ENCODE measurements around the gene BAIAP2L1. TPM values are rescaled to one million over a fixed set of nuclear protein-coding genes. Genes with fewer than 3 reads are reported as not detected.

BAIAP2L1 gene
- total RNA-seq, 1 donor from 2014 or later = 21.1 TPM

GRCh38 chr7:98241674-98242241 is 159.1 kb downstream of the BAIAP2L1 start:
- H3K27ac ChIP-seq = no peak overlapping the region
- TF ChIP-seq, protein P1, sequence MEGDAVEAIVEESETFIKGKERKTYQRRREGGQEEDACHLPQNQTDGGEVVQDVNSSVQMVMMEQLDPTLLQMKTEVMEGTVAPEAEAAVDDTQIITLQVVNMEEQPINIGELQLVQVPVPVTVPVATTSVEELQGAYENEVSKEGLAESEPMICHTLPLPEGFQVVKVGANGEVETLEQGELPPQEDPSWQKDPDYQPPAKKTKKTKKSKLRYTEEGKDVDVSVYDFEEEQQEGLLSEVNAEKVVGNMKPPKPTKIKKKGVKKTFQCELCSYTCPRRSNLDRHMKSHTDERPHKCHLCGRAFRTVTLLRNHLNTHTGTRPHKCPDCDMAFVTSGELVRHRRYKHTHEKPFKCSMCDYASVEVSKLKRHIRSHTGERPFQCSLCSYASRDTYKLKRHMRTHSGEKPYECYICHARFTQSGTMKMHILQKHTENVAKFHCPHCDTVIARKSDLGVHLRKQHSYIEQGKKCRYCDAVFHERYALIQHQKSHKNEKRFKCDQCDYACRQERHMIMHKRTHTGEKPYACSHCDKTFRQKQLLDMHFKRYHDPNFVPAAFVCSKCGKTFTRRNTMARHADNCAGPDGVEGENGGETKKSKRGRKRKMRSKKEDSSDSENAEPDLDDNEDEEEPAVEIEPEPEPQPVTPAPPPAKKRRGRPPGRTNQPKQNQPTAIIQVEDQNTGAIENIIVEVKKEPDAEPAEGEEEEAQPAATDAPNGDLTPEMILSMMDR (IDR thresholded peaks at IDR 0.05) = no peak
- no peak overlapping the region for H3K4me3 ChIP-seq
- no peaks in the 10 kb centered on the region for H3K27me3 ChIP-seq (ENCODE audit: low read depth)
- H3K36me3 ChIP-seq = peaks cover 56% of the 10 kb centered on the region
- ATAC-seq (peak in 1 of 2 donors; percentile 9), DNase-seq (no peak)
- H3K9me3 ChIP-seq = no peaks in the 10 kb centered on the region
- peaks cover 14% of the 10 kb centered on the region for H3K4me1 ChIP-seq
- intact Hi-C loops (cut with DNase I) = no loop called here

Other genes with a start within 250 kb of the BAIAP2L1 start
- gene BHLHA15, start 189.7 kb downstream of the BAIAP2L1 start, total RNA-seq = 1.2 TPM
- gene TECPR1, start 148.9 kb downstream of the BAIAP2L1 start, total RNA-seq = 50.1 TPM
- 516 TPM for gene BRI3, start 119.4 kb downstream of the BAIAP2L1 start, total RNA-seq
- gene NPTX2, start 216.2 kb upstream of the BAIAP2L1 start, total RNA-seq = 0.62 TPM

All from lower lobe of right lung (tissue), 2 donors.